Suppressor macrophage treated with lipopolysaccharide for 4 hours (primary cell): ENCODE results near the gene ADORA1.

Experiments used
- DNase-seq: peaks from one replicate; pipeline ENCODE4 v3.0.0-alpha.2; 2020

The ADORA1 gene

GRCh38 chr1:203176273-203177035, 48.9 kb downstream of the ADORA1 start:
- peak; percentile 37 for DNase-seq

GRCh38 chr1:203177036-203177405, 49.5 kb downstream of the ADORA1 start:
- DNase-seq, result no peak

GRCh38 chr1:203177470-203178039, 50.0 kb downstream of the ADORA1 start:
- DNase-seq, result peak; percentile 81

GRCh38 chr1:203178083-203178482, 50.6 kb downstream of the ADORA1 start:
- no peak for DNase-seq

GRCh38 chr1:203178821-203179666, 51.5 kb downstream of the ADORA1 start:
- DNase-seq, result no peak

GRCh38 chr1:203179667-203180005, 52.1 kb downstream of the ADORA1 start:
- no peak for DNase-seq

- no peak for DNase-seq
Observed at GRCh38 chr1:203180611-203181330, 53.2 kb downstream of the ADORA1 start.

- DNase-seq, result no peak
Observed at GRCh38 chr1:203181586-203182386, 54.3 kb downstream of the ADORA1 start.

- no peak for DNase-seq
Observed at GRCh38 chr1:203182387-203182953, 54.9 kb downstream of the ADORA1 start.

GRCh38 chr1:203183828-203184227, 56.3 kb downstream of the ADORA1 start:
- DNase-seq, result no peak

- DNase-seq, result no peak
Observed at GRCh38 chr1:203184467-203184866, 56.9 kb downstream of the ADORA1 start.

- DNase-seq, result no peak
Observed at GRCh38 chr1:203185061-203185461, 57.5 kb downstream of the ADORA1 start.

- DNase-seq, result no peak
Observed at GRCh38 chr1:203185585-203185984, 58.1 kb downstream of the ADORA1 start.

GRCh38 chr1:203186091-203186445, 58.5 kb downstream of the ADORA1 start:
- DNase-seq, result no peak

- DNase-seq, result peak; percentile 92
Observed at GRCh38 chr1:203186446-203187303, 59.1 kb downstream of the ADORA1 start, which contains the start of gene CHI3L1. TSS of gene CHI3L1 (minus strand) at chr1:203186704. CDS start at chr1:203186623, 81 bp downstream.

- peak; percentile 88 for DNase-seq
Observed at GRCh38 chr1:203187304-203187685, 59.8 kb downstream of the ADORA1 start.

GRCh38 chr1:203187689-203188264, 60.3 kb downstream of the ADORA1 start:
- DNase-seq, result no peak

- DNase-seq, result no peak
Observed at GRCh38 chr1:203188686-203189232, 61.2 kb downstream of the ADORA1 start.

GRCh38 chr1:203189951-203190352, 62.4 kb downstream of the ADORA1 start:
- no peak for DNase-seq

- no peak for DNase-seq
Observed at GRCh38 chr1:203190949-203191348, 63.4 kb downstream of the ADORA1 start.
